H1 (cell line): Measurements from ENCODE around the gene CILP. TPM values are rescaled to one million over a fixed set of nuclear protein-coding genes. Genes with fewer than 3 reads are reported as not detected.

Experiments
- ATF2 ChIP-seq: IDR thresholded peaks from 2 replicates; pipeline ENCODE4 v1.6.1; 2012; ENCODE audit warnings: low read length, inconsistent platforms
- BACH1 ChIP-seq: IDR thresholded peaks from 2 replicates; pipeline ENCODE4 v1.6.1; 2012; ENCODE audit warnings: low read length, improper control_type of control experiment
- BCL11A ChIP-seq, 2 experiments: IDR thresholded peaks; one replicate each; pipeline ENCODE4 v1.6.1; 2011; ENCODE audit warnings: low read depth in 2 of 2, low read length in 2 of 2, mild to moderate bottlenecking in 2 of 2
- CTCF ChIP-seq, 3 experiments: IDR thresholded peaks; 1 replicate in 2 of 3; 2 replicates in 1 of 3; pipeline versions ENCODE4 v1.5.1 to v1.6.1; 2011; ENCODE audit warnings: low read length in 3 of 3, mild to moderate bottlenecking in 3 of 3, inconsistent platforms in 2 of 3, low read depth in 1 of 3, moderate library complexity in 1 of 3; ENCODE audit not compliant: insufficient read depth in 1 of 3; ENCODE audit errors: control extremely low read depth in 1 of 3
- E2F6 ChIP-seq: IDR thresholded peaks from 2 replicates; pipeline ENCODE4 v1.6.1; 2012; ENCODE audit warnings: inconsistent platforms
- GABPA ChIP-seq: IDR thresholded peaks from 2 replicates; pipeline ENCODE4 v1.6.1; 2011; ENCODE audit warnings: mild to moderate bottlenecking, low read length, moderate library complexity, borderline replicate concordance; ENCODE audit not compliant: insufficient read depth
- JUN ChIP-seq: IDR thresholded peaks from 2 replicates; pipeline ENCODE4 v1.6.1; 2011; ENCODE audit warnings: low read depth, mild to moderate bottlenecking, improper control_type of control experiment, low read length
- JUND ChIP-seq: IDR thresholded peaks from 2 replicates; pipeline ENCODE4 v1.6.1; 2011; ENCODE audit warnings: mild to moderate bottlenecking, improper control_type of control experiment, low read length
- KDM1A ChIP-seq: fragments of 200-600, 300-600 bp; sonication (generic); IDR thresholded peaks from 2 replicates; pipeline ENCODE4 v1.7.1; 2016; ENCODE audit warnings: mild to moderate bottlenecking, low read length, borderline replicate concordance
- NANOG ChIP-seq: IDR thresholded peaks from 2 replicates; pipeline ENCODE4 v1.6.1; 2011; ENCODE audit warnings: low read length, low read depth, mild to moderate bottlenecking, inconsistent platforms; ENCODE audit not compliant: insufficient read depth, poor library complexity, severe bottlenecking
- RAD21 ChIP-seq, 2 experiments: IDR thresholded peaks in 1 of 2; conservative IDR thresholded peaks in 1 of 2; 2 replicates each; pipeline ENCODE4 v1.6.1; 2011; ENCODE audit warnings: low read depth in 2 of 2, low read length in 2 of 2, improper control_type of control experiment in 1 of 2, inconsistent platforms in 1 of 2, mild to moderate bottlenecking in 1 of 2, moderate library complexity in 1 of 2
- RNF2 ChIP-seq: fragments of 200-900, 300-1000 bp; sonication (generic); IDR thresholded peaks from 2 replicates; pipeline ENCODE4 v1.7.1; 2016; ENCODE audit warnings: borderline replicate concordance, low read depth, mild to moderate bottlenecking, antibody characterized with exemption, low read length; ENCODE audit not compliant: poor library complexity, severe bottlenecking; ENCODE audit errors: missing control alignments
- RXRA ChIP-seq: IDR thresholded peaks from 2 replicates; pipeline ENCODE4 v1.6.1; 2011; ENCODE audit warnings: low read depth, mild to moderate bottlenecking, low read length, moderate library complexity; ENCODE audit not compliant: insufficient read depth
- SIN3A ChIP-seq, 2 experiments: IDR thresholded peaks in 1 of 2; conservative IDR thresholded peaks in 1 of 2; 2 replicates each; pipeline ENCODE4 v1.6.1; 2011 to 2012; ENCODE audit warnings: low read length in 2 of 2, improper control_type of control experiment in 1 of 2, low read depth in 1 of 2, mild to moderate bottlenecking in 1 of 2
- SP1 ChIP-seq: IDR thresholded peaks from 2 replicates; pipeline ENCODE4 v1.6.1; 2011; ENCODE audit warnings: low read depth, low read length
- TAF7 ChIP-seq: optimal IDR thresholded peaks from 2 replicates; pipeline ENCODE3; 2011; ENCODE audit warnings: low read depth, mild to moderate bottlenecking, inconsistent platforms, low read length, moderate library complexity, borderline replicate concordance
- TEAD4 ChIP-seq: IDR thresholded peaks from 2 replicates; pipeline ENCODE4 v1.6.1; 2012; ENCODE audit warnings: low read depth, low read length, inconsistent platforms, mixed read lengths
- USF2 ChIP-seq: IDR thresholded peaks from 2 replicates; pipeline ENCODE4 v1.6.1; 2011; ENCODE audit warnings: low read length, improper control_type of control experiment
- polyA plus RNA-seq, 7 experiments: library from polyadenylated mRNA; depleted of rRNA in 3 of 7; stranded (reverse) in 5 of 7; unstranded in 2 of 7; fragments of >200 nt in 5 of 7; fragments of 200-250 nt in 2 of 7; gene quantifications; 1 replicate in 5 of 7; 2 replicates in 1 of 7; 4 replicates in 1 of 7; pipeline versions ENCODE4 v1.2.1 to v1.2.3, GENCODE V29; 2011 to 2013; ENCODE audit warnings: missing spikeins in 2 of 7, mixed read lengths in 2 of 7
- total RNA-seq: library from RNA; stranded (reverse); fragmentation: NEBNext Ultra II Directional; extraction: Animal tissue kit (Norgen Biotek cat#: 25700); gene quantifications from 2 replicates; pipeline ENCODE4 v1.2.1, GENCODE V29; 2021

Gene CILP
- total and polyA plus RNA-seq, 2 of the 8 experiments (the other 6 are each of a cell fraction or from before 2014, with no cell fraction given) = 0.02 TPM; not detected in 1

GRCh38 chr15:65212097-65212496, 824 bp upstream of the CILP start (continued):
- TF ChIP-seq JUND (no peak), GABPA (no peak), SP1 (no peak), USF2 (0 out of 2 replicates have a peak, but pooled peaks have one; percentile 6), BACH1 (no peak), JUN (0 out of 2 replicates have a peak, but pooled peaks have one; percentile 28), ATF2 (no peak), TEAD4 (no peak), RNF2 (no peak), SIN3A (conservative IDR thresholded peaks at IDR 0.05 in 1 of 2, IDR thresholded peaks at IDR 0.05 in 1 of 2; ENCODE audit: low read depth in 1 of 2, low read length in 2 of 2) (no peak), E2F6 (peak; percentile 78), RXRA (no peak), TAF7 (no peak), NANOG (no peak), RAD21 (IDR thresholded peaks at IDR 0.05 in 1 of 2, conservative IDR thresholded peaks at IDR 0.05 in 1 of 2; ENCODE audit: low read depth in 2 of 2, low read length in 2 of 2) (peak; percentile 49 to 62), CTCF (IDR thresholded peaks at IDR 0.05; ENCODE audit: control extremely low read depth in 1 of 3, insufficient read depth in 1 of 3, low read depth in 1 of 3, low read length in 3 of 3) (peak; percentile 74 to 94 (median 85)), KDM1A (no peak), BCL11A (IDR thresholded peaks at IDR 0.05; ENCODE audit: low read depth in 2 of 2, low read length in 2 of 2) (no peak)
